Endometrium (tissue), 2 donors: ENCODE data around the gene IL23R.
"Not testable (repeated sequence)": the region's sequence is repeated elsewhere in the genome, so short reads cannot be mapped to it uniquely, and the experiment has no call there.

ENCODE experiments used
- FAIRE-seq: peaks from 2 replicates; lab custom pipeline; 2012; peaks lifted over from hg19 to GRCh38; lab: Jason Lieb, UNC
- donor health status: control.
- donor health status: control.

The IL23R gene

GRCh38 chr1:67166196-67166595 lies at the start of gene IL23R:
Gene IL23R (plus strand): TSS chr1:67166454. CDS start chr1:67168121, 1,667 bp downstream.
- no peak for FAIRE-seq

GRCh38 chr1:67118191-67118590 lies 48.1 kb upstream of the IL23R start:
- FAIRE-seq: no peak

GRCh38 chr1:67118646-67119045 lies 47.6 kb upstream of the IL23R start:
- FAIRE-seq: no peak

- no peak for FAIRE-seq
Measured at GRCh38 chr1:67120855-67121619, 45.2 kb upstream of the IL23R start.

GRCh38 chr1:67124455-67124854 lies 41.8 kb upstream of the IL23R start:
- no peak for FAIRE-seq

GRCh38 chr1:67126111-67126746 lies 40.0 kb upstream of the IL23R start:
- no peak for FAIRE-seq

- no peak for FAIRE-seq
Measured at GRCh38 chr1:67126974-67127373, 39.3 kb upstream of the IL23R start.

- no peak for FAIRE-seq
Measured at GRCh38 chr1:67130673-67131072, 35.6 kb upstream of the IL23R start.

GRCh38 chr1:67133177-67133576 lies 33.1 kb upstream of the IL23R start:
- no peak for FAIRE-seq

- no peak for FAIRE-seq
Measured at GRCh38 chr1:67134695-67135094, 31.6 kb upstream of the IL23R start, which contains the start of gene C1orf141. Gene C1orf141 (minus strand): TSS chr1:67134970. CDS start chr1:67127240, 7,730 bp downstream.

- no peak for FAIRE-seq
Measured at GRCh38 chr1:67135354-67135753, 30.9 kb upstream of the IL23R start.

- FAIRE-seq: no peak
Measured at GRCh38 chr1:67137307-67137753, 28.9 kb upstream of the IL23R start.

GRCh38 chr1:67138813-67139499 lies 27.3 kb upstream of the IL23R start:
- no peak for FAIRE-seq

- peak; percentile 80 for FAIRE-seq
Measured at GRCh38 chr1:67140460-67140859, 25.8 kb upstream of the IL23R start.

GRCh38 chr1:67141832-67142231 lies 24.4 kb upstream of the IL23R start:
- not testable (repeated sequence) for FAIRE-seq

GRCh38 chr1:67142931-67143330 lies 23.3 kb upstream of the IL23R start:
- FAIRE-seq: no peak

GRCh38 chr1:67143966-67144365 lies 22.3 kb upstream of the IL23R start:
- no peak for FAIRE-seq

- FAIRE-seq: no peak
Measured at GRCh38 chr1:67144696-67145095, 21.6 kb upstream of the IL23R start.

GRCh38 chr1:67146101-67146500 lies 20.2 kb upstream of the IL23R start:
- FAIRE-seq: no peak

- FAIRE-seq: no peak
Measured at GRCh38 chr1:67146539-67146938, 19.7 kb upstream of the IL23R start.

- FAIRE-seq: not testable (repeated sequence)
Measured at GRCh38 chr1:67147973-67148372, 18.3 kb upstream of the IL23R start.

- FAIRE-seq: no peak
Measured at GRCh38 chr1:67148516-67149178, 17.6 kb upstream of the IL23R start.
